Muscle layer of duodenum (tissue), 2 donors: ENCODE measurements around the gene NCOR2.

Experiments
- H3K27ac ChIP-seq: one replicate; pipeline ENCODE4 v1.7.0; 2013; ENCODE audit warnings: mild to moderate bottlenecking, low read length
- H3K27me3 ChIP-seq: one replicate; pipeline ENCODE4 v1.7.0; 2013; ENCODE audit warnings: low read depth, mild to moderate bottlenecking, control low read depth, low read length
- H3K36me3 ChIP-seq, 2 donors: one replicate each; pipeline ENCODE4 v1.7.0; 2013; ENCODE audit warnings: low read length in 2 of 2, control low read depth in 1 of 2, mild to moderate bottlenecking in 1 of 2; ENCODE audit not compliant: insufficient read depth in 2 of 2, control insufficient read depth in 1 of 2
- H3K4me1 ChIP-seq, 2 donors: one replicate each; pipeline ENCODE4 v1.7.0; 2013; ENCODE audit warnings: low read length in 2 of 2, mild to moderate bottlenecking in 2 of 2, control low read depth in 1 of 2, moderate library complexity in 1 of 2; ENCODE audit not compliant: insufficient read depth in 2 of 2, control insufficient read depth in 1 of 2
- H3K4me3 ChIP-seq, 2 donors: one replicate each; pipeline ENCODE4 v1.7.0; 2013; ENCODE audit warnings: low read length in 2 of 2, low read depth in 1 of 2, mild to moderate bottlenecking in 1 of 2
- H3K9me3 ChIP-seq, 2 donors: one replicate each; pipeline ENCODE4 v1.7.0; 2013; ENCODE audit warnings: low read length in 2 of 2, control low read depth in 1 of 2, mild to moderate bottlenecking in 1 of 2; ENCODE audit not compliant: control insufficient read depth in 1 of 2
- donor health status: healthy.

NCOR2 gene

DNA sequence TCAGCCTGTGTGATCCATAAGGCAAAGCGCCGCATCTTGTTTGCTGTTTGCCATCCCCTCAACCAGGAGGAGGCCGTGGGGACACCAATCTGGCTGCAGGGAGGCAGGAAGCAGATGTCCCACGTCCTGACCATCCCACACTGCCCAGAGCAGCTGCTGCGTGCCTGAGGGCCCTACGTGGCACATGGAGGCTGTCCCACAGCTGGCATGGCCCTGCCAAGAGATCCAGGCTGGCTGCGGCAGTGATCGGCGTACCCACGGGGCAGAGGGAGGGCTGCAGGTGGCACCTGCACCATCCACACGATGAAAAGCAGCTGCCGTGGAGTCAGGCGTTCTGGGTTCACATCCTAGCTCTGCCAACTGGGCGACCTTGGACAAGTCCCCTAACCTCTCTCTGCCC is 42.0 kb downstream of the NCOR2 start:
- no peaks in the 10 kb centered on the region for H3K27me3 ChIP-seq
- peaks cover 6 to 16% of the 10 kb centered on the region in 2 donors for H3K4me1 ChIP-seq
- no peaks in the 10 kb centered on the region for H3K9me3 ChIP-seq
- no peak overlapping the region for H3K27ac ChIP-seq
- H3K36me3 ChIP-seq: no peaks in the 10 kb centered on the region
- no peak overlapping the region for H3K4me3 ChIP-seq

DNA sequence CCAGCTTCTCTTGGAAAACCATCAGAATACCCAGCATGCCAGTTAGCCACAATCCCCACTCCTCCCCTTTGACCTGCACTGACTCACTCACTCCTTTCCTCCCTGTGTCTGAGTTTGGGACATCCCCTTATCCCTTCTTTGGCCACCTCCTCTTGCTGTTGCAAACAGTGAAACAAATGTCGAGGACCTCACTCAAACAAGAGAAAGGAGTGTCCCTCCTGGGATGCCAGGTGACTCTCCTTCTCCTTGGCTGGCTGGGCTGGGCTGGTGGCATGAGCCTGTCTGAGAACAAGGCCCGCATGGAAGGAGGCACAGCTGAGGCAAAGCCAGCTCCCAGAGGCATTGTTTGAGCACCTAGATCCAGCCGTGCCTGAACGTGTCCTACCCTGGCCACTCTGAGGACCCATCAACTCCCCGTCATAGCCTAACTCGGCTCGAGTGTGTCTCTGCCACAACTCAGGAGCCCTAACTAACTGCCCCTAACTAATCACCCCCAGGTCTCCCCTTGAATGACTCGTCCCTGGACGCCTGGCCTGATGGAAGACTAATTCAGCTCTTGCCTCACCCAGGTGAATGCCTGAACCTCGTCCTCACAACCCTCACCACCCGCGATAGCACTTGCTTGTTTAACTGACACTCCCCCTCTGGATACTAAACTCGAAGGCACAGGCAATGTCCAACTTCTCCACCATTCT is 43.0 kb downstream of the NCOR2 start:
- no peaks in the 10 kb centered on the region for H3K36me3 ChIP-seq
- no peak overlapping the region for H3K27ac ChIP-seq
- H3K4me3 ChIP-seq: no peak overlapping the region
- no peaks in the 10 kb centered on the region for H3K9me3 ChIP-seq
- H3K4me1 ChIP-seq: peaks cover 16 to 26% of the 10 kb centered on the region in 2 donors
- no peaks in the 10 kb centered on the region for H3K27me3 ChIP-seq

DNA sequence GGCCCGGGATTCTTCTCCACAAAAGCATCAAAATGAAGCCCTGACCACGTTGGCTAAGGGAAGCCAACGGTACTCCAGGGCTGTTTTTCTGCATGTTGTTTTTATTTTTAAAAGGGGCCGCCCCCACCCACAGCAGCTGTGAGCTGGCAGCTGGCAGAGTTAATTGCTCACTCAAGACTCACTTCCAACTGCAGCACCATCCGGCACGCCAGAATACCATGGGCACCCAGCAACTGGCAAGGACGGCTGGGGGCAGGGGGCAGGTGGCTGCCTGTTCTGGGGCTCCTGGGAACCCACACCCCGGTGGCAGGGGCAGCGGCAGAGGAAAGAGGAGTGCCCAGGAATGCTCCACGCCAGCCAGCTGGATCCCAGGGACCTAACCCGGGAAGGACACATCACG is 44.3 kb downstream of the NCOR2 start:
- no peak overlapping the region for H3K27ac ChIP-seq
- H3K4me1 ChIP-seq: peaks cover 20 to 33% of the 10 kb centered on the region in 2 donors

DNA sequence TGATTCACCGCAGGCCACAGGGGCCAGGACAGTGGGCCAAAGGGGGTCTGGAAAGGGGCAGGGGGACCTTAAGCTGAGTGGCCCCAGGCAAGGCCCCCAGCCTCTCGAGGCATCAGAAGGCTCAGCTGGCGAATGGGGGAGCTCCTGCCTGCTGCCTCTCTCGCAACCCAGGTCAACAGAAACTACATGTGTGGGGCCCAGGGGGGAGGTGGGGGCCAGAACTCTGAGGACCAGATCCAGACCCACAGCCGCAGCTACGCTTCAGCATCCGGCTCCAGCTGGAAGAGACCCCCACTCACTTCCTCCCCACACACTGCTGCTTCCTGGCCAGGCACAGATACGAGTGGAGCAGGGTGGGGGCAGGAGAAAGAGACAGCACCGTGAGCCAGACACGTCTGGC is 46.5 kb downstream of the NCOR2 start:
- Histone ChIP-seq H3K9me3 (no peaks in the 10 kb centered on the region), H3K27ac (no peak overlapping the region), H3K36me3 (peaks cover 0 to 3% of the 10 kb centered on the region in 2 donors), H3K4me3 (no peak overlapping the region), H3K4me1 (peaks cover 28 to 45% of the 10 kb centered on the region in 2 donors), H3K27me3 (no peaks in the 10 kb centered on the region)

More for the DNA sequence above, 44.3 kb downstream of the NCOR2 start:
- Histone ChIP-seq H3K36me3 (peaks cover 0 to 3% of the 10 kb centered on the region in 2 donors), H3K27me3 (no peaks in the 10 kb centered on the region), H3K4me3 (no peak overlapping the region), H3K9me3 (no peaks in the 10 kb centered on the region)

DNA sequence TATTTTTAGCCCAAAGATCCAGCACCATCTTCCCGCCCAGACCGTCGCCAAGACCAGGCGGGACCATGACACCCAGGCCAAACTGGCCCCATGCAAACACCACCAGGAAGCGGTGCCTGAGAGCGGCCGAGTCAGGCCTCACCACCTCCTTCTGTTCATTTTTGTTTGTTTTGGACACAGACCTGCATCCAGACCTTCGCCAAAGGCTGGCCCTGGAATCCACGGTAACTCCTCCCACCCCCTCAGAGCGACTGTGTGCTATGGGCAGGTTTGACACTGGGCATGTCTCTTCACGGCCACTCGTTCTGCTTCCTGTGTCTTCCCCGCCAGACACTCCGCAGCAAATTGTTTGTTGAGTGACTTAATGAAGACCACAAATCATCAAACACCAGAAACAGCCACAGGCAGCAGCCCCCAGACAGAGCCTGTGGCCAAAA is 47.1 kb downstream of the NCOR2 start:
- Histone ChIP-seq H3K27me3 (no peaks in the 10 kb centered on the region), H3K27ac (peak overlapping the region; percentile 91), H3K36me3 (peaks cover 0 to 3% of the 10 kb centered on the region in 2 donors), H3K4me3 (no peak overlapping the region), H3K9me3 (no peaks in the 10 kb centered on the region), H3K4me1 (peaks cover 28 to 51% of the 10 kb centered on the region in 2 donors)

DNA sequence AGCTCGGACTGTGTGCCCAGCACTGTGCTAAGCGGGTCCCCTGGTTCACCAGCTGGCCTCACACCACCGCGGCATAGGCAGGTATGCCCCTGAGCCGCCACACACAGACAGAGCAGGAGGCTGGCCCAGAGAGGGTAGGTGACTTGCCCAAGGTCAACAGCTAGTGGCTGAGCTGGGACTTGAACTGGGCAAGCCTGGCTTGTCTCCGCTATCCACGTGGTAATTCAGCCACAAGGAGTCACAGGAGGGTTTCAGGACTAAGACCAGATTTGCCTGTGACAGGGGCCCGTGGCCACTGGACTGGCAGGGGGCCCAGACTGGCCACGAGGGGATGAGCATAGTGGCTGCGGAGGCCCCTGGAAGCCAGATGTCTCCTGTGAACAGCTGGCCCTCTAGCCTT is 47.7 kb downstream of the NCOR2 start:
- Histone ChIP-seq H3K4me3 (no peak overlapping the region), H3K27ac (peak overlapping the region; percentile 91), H3K9me3 (no peaks in the 10 kb centered on the region)

DNA sequence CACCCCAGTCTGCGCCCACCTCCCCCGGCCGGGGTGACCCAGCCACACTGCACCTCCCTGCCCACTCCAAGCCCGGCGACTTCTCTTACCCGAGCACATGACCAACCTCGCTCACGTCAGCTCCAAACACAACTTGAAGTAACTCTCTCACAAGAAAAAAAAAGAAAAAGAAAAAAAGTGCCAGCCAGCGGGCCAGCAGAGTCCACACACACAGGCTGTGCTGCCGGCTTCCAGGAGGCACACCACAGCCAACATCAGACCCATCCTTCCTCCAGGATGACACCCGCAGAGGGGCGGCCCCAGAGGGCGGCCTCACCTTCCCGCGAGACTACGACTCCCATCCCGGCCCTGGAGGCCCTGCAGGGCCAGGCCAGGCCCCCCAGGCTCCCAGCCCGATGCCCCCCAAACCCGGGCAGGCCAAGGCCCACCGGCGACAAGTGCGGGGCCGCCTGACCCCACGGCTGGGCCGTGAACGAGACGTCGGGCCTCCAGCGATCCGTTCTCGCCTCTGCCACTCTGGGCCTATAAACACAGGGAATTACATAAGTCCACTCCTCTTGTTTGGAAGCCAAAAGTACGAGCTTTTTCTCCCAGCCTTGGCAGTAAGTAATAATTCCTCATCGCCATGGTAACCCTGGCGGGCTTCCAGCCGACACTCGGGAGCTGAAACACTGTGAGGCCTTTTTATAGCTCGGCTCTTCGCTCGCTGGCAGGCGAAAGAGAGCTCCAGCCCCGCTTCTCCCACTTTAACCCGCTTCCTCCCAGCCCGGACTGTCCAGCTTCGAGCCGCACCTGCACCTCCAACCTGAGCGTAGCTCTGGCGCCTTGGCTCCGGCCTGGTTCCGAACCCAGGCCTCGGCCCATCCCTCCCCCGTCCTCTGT is 49.1 kb downstream of the NCOR2 start:
- H3K36me3 ChIP-seq: peaks cover 0 to 3% of the 10 kb centered on the region in 2 donors
- peak overlapping the region; percentile 39 to 65 for H3K4me3 ChIP-seq
- H3K27ac ChIP-seq: peak overlapping the region; percentile 91
- H3K4me1 ChIP-seq: peaks cover 30 to 67% of the 10 kb centered on the region in 2 donors
- H3K27me3 ChIP-seq: no peaks in the 10 kb centered on the region
- no peaks in the 10 kb centered on the region for H3K9me3 ChIP-seq

More for the DNA sequence above, 47.7 kb downstream of the NCOR2 start:
- Histone ChIP-seq H3K4me1 (peaks cover 28 to 56% of the 10 kb centered on the region in 2 donors), H3K36me3 (peaks cover 0 to 3% of the 10 kb centered on the region in 2 donors), H3K27me3 (no peaks in the 10 kb centered on the region)
